HK-2 (cell line): ENCODE data around the gene DPM3.
"Not testable (repeated sequence)": the region's sequence is repeated elsewhere in the genome, so short reads cannot be mapped to it uniquely, and the experiment has no call there.

Experiments used
- DNase-seq: peaks from one replicate; pipeline ENCODE4 v3.0.0-alpha.2; 2018; ENCODE audit not compliant: unreplicated experiment

DPM3 gene

DNA sequence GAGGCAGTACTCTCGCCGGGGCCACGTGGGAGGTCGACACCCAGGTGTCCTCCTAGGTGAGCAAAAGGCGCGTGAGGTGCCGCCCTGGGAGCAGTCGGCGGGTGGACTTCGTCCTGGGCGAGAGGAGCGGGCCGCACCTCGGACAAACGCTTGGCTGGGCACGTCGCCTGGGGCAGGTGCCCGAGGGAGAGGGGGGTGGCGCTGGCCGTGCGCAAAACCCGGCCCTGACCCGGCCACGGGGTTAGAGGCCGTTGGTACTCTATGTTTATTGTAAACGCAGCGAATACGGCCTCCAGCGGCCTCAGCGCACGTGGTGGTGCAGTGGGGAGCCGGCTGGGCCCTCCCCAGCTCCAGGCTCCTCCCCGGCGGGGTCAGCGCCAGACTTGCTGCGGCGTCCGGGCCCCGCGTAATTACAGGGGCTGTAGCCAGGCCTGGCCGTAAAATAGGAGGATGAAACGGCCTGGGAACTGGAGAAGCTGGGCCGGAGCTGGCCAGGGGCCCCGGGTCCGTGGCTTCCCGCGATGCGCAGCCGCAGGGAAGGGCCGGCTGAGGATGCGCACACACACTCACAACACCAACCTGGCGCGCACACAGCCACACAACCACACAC, 14.3 kb downstream of the DPM3 start:
- peak; percentile 33 for DNase-seq

DNA sequence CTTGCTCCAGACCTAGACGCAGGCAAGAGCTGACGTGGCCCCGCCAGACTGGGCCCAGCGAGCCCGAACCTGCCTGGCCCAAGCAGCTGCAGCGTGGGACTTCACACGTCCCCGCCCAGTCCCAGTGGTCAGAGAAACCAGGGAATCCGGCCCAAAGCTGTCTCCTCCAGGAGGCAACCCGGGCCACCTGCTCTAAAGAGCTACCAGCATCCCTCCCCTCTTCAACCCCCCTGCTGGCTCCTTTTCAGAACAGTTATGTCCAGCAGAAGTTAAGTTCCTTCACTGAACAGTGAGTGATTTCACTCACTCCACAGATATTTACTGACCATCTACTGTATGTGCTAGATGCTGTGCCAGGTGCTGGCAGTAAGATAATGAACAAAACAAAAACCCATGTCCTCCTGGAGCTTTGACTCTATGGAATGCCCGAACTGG, 14.8 kb downstream of the DPM3 start:
- no peak for DNase-seq

DNA sequence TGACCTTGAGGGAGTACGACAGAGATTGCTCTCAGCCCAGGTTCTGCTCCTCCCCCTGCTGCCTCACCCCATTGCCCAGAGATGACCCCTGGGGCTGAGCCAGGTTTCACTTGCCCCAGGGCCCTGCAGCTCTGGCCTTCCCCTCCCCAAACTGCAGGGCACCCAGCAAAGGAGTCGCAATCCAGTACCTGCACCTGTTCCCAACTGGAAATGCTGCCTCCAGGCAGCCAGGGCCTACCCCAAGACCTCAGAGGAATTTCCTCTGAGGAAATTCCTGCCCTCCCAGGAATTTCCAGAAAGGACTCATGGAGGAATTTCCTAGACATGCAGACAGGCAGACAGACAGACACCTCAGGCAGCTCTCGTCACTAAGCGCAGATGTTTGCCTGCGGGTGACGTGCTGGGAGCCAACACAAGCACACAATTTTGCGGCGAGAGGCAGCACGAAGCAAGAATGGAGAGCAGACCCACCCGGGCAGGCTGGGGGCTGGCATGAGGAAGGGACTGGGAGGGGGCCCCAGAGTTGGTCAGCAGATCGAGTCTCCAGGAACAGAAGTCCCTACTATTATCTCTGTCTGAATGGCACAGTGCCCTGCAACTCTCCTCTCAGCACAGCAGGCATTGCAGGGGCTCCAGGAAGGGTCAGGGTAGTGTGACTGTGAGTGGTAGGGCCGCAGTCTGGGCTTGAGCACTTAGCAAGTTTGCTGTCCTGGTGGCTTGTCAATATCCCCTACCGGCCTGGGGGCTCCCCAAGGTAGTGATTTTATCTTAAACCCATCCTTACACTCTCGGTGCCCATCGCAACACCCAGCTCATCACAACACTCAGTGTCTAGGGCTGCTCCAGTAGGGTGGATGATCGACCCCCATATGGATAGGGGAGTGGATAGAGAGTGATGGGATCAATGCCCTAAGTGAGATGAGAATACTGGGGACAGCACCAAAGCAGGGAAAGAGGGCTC, 15.5 kb downstream of the DPM3 start:
- DNase-seq: peak; percentile 13

DNA sequence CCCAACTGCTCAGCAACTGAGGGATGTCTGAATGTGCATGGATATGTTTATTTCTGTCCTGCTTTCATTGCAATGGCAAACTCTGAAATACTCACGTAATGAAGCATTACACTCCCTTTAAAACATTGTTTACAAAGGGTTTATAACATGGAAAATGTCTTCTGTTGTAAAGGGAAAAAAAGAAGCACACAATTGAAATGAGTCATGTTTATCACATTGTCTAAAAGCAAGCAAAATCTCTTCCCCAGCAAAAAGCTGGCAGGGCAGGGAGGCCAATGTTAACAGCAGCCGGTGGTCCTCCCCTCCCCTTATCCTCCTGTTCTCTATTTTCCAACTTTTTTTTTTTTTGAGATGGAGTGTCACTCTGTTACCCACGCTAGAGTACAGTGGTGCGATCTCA, 16.5 kb downstream of the DPM3 start:
- no peak for DNase-seq

DNA sequence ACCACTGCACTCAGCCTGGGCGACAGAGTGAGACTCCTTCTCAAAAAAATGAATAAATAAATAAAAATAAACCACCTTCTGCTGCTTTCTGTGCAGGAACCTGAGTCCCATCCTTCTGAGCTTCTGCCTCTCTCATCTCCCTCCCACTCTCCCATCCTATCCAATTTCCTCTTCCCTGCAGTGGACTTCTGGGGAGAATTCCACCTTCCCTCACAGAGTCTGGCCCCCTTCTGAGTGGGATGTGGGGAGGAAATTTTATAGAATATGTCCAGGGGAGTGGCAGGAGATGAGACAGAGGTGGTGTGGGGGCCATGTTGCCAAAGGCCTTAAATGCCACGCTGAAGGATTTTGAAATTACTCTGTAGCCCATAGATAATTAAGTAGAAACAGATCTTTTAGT, 18.0 kb downstream of the DPM3 start:
- DNase-seq: no peak

DNA sequence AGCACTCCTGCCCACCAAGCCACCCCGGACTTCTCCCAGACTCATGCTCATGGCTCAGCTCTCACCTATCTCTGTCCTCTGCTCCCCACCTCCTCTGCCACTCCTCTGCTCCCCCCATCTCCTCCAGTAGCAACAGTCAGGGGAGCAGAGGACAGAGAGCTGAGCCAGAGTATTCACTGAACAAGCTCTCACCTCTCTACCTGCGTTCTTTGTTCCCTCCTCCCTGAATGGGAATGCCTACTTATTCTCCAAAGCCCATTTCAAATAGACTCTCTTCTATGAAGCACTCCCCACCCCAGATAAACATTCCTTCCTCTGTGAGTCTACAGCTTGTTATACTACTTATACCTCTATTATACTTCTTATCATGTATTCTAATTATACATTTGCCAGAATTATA, 19.1 kb downstream of the DPM3 start:
- DNase-seq: no peak

DNA sequence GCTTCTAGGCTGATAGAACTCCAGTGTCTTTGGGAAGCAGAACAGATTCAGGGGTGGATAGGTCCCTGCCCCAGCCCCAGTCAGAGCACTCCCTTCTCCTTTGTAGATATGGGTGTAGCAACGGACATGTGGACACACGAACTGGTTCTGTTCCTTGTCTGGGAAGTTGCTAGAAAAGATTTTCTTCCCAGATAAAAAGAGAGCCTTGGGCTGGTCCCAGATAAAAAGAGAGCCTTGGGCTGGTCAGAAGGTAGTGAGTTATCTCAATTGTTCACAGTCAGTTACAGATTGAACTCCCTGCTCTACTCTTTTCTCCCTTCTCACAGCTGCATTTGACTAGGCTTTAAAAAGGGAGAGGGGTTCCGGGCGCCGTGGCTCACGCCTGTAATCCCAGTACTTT, 20.1 kb downstream of the DPM3 start:
- DNase-seq: no peak

DNA sequence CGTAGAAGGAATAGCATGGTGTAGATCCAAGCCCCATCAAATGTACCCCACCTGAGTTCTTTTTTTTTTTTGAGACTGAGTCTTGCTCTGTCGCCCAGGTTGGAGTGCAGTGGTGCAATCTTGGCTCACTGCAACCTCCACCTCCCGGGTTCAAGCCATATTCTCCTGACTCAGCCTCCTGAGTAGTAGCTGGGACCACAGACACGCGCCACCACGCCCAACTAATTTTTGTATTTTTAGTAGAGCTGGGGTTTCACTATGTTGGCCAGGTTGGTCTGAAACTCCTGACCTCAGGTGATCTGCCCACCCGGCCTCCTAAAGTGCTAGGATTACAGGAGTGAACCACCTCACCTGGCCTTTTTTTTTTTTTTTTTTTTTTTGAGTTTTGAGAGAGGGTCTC, 22.2 kb downstream of the DPM3 start:
- DNase-seq: not testable (repeated sequence)

DNA sequence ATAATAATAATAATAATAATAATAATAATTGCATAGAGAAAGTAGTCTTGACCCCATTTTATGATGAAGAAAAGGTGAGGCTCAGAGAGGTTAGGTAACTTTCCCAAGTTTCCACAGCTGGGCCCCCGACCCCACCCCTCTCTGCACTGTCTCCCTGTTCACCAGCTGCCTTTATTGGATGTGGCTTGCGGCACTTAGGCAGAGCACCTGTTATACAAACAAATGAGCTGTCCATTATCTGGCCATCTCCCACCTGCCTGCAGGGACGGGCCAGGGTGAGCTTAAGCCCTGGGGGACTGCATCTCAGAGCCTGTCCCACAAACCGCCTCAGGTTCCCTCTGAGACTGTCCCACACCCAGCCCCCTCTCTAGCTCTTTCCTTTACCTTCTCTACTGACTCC, 22.7 kb downstream of the DPM3 start:
- no peak for DNase-seq

DNA sequence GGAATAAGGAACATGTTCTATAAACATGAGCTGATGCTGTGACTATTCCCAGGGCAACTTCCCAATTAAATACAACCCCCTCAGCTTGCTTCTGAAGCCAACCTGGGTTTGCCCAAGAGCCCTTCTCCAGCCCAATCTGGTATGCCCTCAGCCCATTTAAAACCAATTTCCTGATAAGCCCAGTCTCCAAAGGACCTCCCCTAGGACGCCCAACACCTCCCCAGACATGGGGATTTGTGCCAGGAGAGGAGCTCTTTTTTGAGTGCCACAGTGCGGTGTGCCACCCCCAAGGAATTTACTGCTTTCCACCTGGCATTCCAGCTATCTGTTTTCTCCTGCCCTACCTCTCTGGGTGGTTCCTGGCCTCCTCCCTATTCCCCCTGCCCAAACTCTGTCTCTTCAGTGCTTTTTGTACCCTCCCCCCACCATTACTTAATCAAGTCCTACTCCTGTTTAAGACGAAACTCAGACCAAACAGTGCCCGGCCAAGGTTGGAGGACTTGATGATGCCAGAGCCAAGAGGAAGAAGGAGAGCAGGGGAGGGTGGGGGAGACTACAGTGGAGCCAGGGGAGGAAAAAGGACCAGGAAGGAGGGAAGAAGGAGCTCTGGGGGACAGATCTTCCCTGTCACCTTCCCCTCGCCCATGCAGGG, 24.1 kb downstream of the DPM3 start:
- DNase-seq: no peak

DNA sequence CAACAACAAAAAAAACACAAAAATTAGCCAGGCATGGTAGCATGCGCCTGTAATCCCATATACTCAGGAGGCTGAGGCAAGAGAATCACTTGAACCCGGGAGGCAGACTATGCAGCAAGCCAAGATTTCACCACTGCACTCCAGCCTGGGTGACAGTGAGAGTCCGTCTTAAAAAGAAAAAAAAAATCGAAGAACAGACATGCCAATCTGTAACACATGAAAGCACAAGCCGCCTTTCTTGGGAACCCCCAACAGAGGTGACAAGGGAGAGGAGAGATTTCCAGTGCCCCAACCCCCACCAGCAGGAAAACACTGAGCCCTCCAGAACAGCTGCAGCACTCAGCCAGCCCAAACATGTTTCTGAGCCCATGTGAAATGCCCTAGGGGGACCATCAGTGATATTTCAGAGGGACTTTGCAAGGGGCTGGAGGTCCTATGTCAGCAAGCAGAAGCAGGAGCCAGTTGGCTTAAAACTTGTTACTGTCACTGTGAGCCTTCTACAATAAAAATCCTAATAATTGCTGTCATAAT, 26.8 kb downstream of the DPM3 start:
- DNase-seq: no peak

DNA sequence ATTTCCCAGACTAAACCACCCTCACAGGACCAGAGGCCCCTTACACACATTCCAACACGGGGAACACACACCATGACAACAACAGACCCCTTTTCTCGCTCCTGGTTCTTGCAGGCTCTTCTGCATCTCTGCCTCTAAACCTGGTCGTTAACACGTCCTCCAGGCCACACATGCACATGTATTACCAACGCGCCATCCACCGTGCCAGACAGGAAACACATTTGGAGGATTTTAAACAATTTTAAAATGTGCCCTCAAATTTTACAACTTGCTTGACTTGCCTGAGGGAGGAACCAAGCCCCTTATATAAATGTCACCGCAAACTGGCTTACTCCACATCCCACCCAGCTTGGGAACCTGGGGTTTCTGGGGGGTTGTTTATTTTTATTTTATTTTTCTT, 29.5 kb downstream of the DPM3 start:
- DNase-seq: no peak

DNA sequence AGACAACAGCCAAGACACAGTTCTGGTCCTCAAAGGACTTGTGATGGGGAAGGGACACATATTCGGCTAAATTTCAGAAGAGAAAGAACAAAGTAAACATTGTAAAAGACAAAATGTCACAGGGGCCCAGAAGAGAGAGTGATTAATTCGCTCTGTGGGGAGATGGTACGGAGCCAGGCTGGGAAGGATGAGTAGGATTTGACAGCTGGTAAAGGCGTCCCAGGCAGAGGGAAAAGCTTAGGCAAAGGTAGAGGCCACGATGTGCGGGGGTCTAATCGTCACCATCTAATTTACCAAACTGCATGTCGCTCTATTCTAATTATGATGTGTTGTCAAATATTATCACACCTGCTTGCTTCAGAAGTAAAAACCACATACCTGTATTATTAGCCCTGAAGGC, 29.9 kb downstream of the DPM3 start:
- no peak for DNase-seq

DNA sequence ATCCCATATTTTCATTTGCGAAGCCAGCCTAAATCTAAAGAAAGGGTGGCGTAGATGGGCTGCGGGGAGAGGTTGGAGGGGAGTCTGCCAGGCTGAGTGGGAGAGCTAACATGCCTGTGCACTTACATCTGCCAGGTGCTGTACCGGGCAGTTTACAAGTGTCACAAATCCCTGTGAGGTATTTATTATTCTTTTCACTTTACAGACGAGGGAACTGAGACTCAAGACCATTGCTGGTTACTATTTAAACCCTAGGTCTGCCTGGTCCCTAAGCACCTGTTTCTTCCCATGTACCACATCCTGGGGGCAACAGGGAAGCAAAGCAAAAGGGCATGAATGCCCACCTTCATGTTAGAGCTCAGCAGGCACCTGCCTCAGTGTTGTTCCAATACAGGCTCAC, 32.0 kb downstream of the DPM3 start:
- DNase-seq: no peak

DNA sequence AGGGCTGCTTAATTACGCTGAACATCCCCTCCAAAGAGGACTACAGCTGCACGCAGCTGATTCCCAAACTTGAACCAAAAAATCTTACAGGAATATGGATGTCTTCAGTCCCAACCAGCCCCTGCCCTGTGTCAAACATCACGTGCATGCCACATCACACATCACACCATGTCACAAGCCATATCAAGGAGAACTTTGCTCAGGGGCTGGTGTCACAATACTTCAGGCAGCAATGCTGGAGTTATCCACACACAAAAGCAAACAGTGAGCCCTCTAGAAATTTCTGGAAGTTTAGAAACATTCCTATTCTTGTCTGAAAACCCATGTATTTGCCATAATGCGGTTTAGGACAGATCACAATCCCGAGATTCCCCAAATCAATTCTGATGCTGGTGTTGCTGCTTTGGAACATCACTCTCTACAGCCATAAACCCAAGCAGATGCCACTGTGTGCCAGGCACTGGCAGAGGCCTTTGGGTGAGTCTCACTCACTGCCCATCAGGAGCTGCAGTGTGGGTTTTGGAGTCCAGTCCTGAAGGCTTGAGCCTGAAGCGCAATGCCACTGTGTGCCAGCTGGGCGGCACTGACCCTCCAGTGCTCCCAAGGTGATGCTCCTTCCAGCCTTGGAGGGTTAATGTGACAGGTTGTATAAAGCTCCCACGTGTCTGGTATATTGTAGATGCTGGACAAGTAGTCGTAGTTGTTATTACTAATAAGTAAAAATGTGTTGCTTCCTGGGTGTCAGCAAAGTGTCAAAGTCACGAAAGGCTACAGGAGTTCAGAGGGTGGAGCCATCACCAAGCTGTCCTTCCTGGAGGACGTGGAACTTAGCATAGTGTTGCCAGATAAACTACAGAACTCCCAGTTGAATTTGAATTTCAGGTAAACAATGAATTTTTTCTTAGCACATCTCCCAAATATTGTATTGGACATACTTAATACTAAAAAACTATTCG, 32.7 kb downstream of the DPM3 start:
- DNase-seq: no peak

DNA sequence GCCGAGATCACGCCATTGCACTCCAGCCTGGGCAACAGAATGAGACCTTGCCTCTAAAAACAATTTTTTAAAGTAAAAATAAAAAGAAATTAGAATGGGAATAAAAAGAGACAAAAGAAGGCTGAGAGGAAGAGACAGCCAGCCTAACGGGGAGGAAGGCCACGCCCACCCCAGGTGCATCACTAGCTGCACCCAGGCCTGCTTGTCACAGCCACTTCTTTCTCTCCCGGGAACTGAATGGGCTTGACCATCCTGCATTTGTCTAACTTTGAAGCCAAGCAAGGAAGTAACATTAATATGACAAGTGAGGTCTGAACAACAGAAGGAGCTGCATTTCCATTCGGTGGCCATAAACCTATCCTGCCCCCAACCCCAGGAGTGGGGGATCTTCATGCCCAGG, 33.5 kb downstream of the DPM3 start:
- DNase-seq: no peak

DNA sequence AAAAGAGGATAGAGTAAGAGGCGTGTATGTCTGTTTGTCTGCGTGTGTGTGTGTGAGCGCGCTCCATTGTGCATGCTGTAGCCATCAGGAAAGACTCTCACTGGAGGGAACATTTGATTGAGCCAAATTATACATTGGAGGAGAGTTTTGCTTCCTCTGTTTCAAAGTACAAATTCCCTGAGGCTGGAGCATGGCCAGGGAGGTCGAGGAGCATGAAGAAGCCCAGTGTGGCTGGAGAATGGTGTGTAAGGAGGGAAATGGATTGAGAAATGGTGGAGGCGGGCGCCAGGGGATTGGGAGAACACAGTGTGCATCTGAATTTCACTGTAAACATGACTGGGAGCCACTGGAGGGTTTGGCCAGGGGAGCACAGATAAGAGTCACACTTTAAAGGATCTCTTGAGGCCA, 34.7 kb downstream of the DPM3 start:
- no peak for DNase-seq

DNA sequence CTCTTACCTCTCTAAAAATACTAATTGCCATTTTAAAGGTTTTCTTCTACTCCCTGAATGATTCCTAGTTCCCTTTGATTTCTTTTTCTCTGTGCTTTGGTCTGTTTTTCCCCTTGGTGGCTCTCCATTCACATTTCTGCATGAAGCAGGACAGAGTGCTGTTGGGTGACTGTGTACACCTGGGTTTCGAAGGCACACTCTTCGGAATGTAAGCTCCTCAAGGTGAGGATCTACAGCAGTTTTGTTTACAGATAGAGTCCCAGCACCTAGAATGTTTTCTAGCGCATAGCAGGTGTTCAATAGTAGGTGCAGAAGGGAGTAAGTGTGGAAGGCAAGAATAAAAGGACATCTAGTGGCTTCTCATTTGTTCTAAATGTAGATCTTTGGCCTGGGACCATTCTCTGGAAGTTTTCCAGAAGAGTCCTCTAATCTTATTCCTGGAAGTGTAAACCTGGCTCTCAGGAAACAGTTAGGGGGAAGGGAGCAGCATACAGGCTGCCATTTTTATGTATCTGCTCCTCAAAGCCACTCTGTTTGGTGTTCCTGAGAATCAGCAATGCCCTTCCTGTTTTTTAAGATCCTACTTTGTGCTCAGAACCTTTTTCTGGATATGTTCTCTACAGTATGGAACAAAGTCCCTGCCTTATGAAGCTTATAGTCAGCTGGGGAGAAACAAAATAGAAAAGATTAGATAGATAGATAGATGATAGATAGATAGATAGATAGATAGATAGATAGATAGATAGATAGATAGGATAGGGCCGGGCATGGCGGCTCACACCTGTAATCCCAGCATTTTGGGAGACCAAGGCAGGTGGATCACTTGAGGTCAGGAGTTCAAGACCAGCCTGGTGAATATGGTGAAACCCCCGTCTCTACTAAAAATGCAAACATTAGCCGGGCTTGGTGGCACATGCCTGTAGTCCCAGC, 35.5 kb downstream of the DPM3 start:
- DNase-seq: no peak

DNA sequence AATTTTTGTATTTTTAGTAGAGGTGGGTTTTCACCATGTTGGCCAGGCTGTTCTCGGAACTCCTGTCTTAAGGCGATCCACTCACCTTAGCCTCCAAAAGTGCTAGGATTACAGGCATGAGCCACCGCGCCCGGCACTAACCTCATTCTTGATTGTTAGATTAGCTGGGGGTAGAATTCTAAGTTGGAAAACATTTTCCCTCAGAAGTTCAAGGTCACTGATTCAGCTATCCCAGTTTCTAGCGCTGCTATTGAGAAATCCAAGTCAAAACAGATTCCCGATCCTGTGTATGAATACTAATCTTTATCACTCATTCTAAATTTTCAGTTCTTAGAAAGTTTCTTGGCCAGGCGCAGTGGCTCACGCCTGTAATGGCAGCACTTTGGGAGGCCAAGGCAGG, 37.0 kb downstream of the DPM3 start:
- no peak for DNase-seq

DNA sequence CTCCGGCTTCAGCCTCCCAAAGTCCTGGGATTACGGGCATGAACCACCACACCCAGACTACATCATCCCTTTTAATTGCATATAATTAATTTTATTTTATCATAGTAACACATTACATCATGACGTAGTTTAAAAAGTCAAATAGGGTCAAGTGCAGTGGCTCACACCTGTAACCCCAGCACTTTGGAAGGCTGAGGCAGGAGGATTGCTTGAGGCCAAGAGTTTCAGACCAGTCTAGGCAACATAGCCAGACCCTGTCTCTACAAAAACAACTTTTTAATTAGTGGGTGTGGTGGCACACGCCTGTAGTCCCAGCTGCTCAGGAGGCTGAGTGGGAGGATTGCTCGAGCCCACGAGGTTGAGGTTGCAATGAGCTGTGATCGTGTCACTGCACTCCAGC, 41.0 kb downstream of the DPM3 start:
- DNase-seq: no peak

DNA sequence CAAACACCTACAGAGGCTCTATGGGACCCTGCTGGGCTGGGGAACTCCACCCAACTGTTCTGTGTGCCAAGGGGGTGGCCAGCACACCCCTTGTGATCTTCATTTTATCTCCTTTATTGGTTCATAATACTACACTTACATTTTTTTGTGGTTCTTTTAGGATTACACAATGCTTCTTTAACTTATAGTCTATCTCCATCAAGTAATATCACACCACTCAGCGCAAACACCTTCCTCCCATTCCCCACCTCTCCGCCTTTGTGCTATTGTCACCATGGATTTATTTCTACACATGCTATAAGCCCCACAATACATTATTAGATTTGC, 45.7 kb downstream of the DPM3 start:
- DNase-seq: no peak
